ENCODE results near the gene BOC. TPM values are rescaled to one million over a fixed set of nuclear protein-coding genes. Genes with fewer than 3 reads are reported as not detected.

BOC gene
- total and polyA plus RNA-seq, 2 donors from 2014 or later: 6.1 to 22.2 TPM

GRCh38 chr3:113277941-113278598 lies 66.7 kb downstream of the BOC start:
- peaks cover 0 to 3% (median 0%) of the 10 kb centered on the region in 3 donors for H3K36me3 ChIP-seq (ENCODE audit: control insufficient read depth in 2 of 3, insufficient read depth in 3 of 3, low read length in 3 of 3)
- intact Hi-C loops (cut with DNase I): no loop called here

GRCh38 chr3:113278599-113278955 lies 67.2 kb downstream of the BOC start:
- no peaks in the 10 kb centered on the region for H3K9me3 ChIP-seq (ENCODE audit: control insufficient read depth in 2 of 3, insufficient read depth in 1 of 3, low read length in 3 of 3)
- H3K4me3 ChIP-seq (ENCODE audit: low read length in 3 of 3): no peak overlapping the region
- no peak overlapping the region for H3K27ac ChIP-seq (ENCODE audit: low read depth in 2 of 2, low read length in 2 of 2)
- H3K9ac ChIP-seq (ENCODE audit: low read length in 3 of 3): no peak overlapping the region
- H3K36me3 ChIP-seq (ENCODE audit: control insufficient read depth in 2 of 3, insufficient read depth in 3 of 3, low read length in 3 of 3): peaks cover 0 to 3% (median 0%) of the 10 kb centered on the region in 3 donors
- peaks cover 4 to 5% (median 5%) of the 10 kb centered on the region in 3 donors for H3K4me1 ChIP-seq (ENCODE audit: control insufficient read depth in 2 of 3, insufficient read depth in 2 of 3, low read depth in 1 of 3, low read length in 3 of 3)
- no peak for DNase-seq
- no peak for FAIRE-seq
- intact Hi-C loops (cut with DNase I): no loop called here
- no peaks in the 10 kb centered on the region for H3K27me3 ChIP-seq (ENCODE audit: control insufficient read depth, insufficient read depth, low read length)
- TF ChIP-seq CTCF (IDR thresholded peaks at IDR 0.05; ENCODE audit: borderline replicate concordance, extremely low read depth, insufficient read depth): no peak

More at GRCh38 chr3:113277941-113278598, 66.7 kb downstream of the BOC start:
- H3K27ac ChIP-seq (ENCODE audit: low read depth in 2 of 2, low read length in 2 of 2): no peak overlapping the region
- DNase-seq (peak in 1 of 5 donors; percentile 44), FAIRE-seq (no peak)
- H3K9me3 ChIP-seq (ENCODE audit: control insufficient read depth in 2 of 3, insufficient read depth in 1 of 3, low read length in 3 of 3): no peaks in the 10 kb centered on the region
- peaks cover 4 to 5% (median 5%) of the 10 kb centered on the region in 3 donors for H3K4me1 ChIP-seq (ENCODE audit: control insufficient read depth in 2 of 3, insufficient read depth in 2 of 3, low read depth in 1 of 3, low read length in 3 of 3)
- H3K9ac ChIP-seq (ENCODE audit: low read length in 3 of 3): no peak overlapping the region
- H3K4me3 ChIP-seq (ENCODE audit: low read length in 3 of 3): no peak overlapping the region
- TF ChIP-seq CTCF (IDR thresholded peaks at IDR 0.05; ENCODE audit: borderline replicate concordance, extremely low read depth, insufficient read depth): no peak
- no peaks in the 10 kb centered on the region for H3K27me3 ChIP-seq (ENCODE audit: control insufficient read depth, insufficient read depth, low read length)

- Histone ChIP-seq H3K9ac (ENCODE audit: low read length in 3 of 3) (no peak overlapping the region), H3K36me3 (ENCODE audit: control insufficient read depth in 2 of 3, insufficient read depth in 3 of 3, low read length in 3 of 3) (peaks cover 0 to 3% (median 0%) of the 10 kb centered on the region in 3 donors), H3K4me1 (ENCODE audit: control insufficient read depth in 2 of 3, insufficient read depth in 2 of 3, low read depth in 1 of 3, low read length in 3 of 3) (peaks cover 4 to 5% (median 5%) of the 10 kb centered on the region in 3 donors), H3K4me3 (ENCODE audit: low read length in 3 of 3) (no peak overlapping the region), H3K27ac (ENCODE audit: low read depth in 2 of 2, low read length in 2 of 2) (no peak overlapping the region), H3K27me3 (ENCODE audit: control insufficient read depth, insufficient read depth, low read length) (no peaks in the 10 kb centered on the region), H3K9me3 (ENCODE audit: control insufficient read depth in 2 of 3, insufficient read depth in 1 of 3, low read length in 3 of 3) (no peaks in the 10 kb centered on the region)
- intact Hi-C loops (cut with DNase I): loop anchor here (10.0 kb wide), 1 partner anchor 145 kb away; no protein-coding TSS in a partner anchor
- TF ChIP-seq CTCF (IDR thresholded peaks at IDR 0.05; ENCODE audit: borderline replicate concordance, extremely low read depth, insufficient read depth): no peak
- FAIRE-seq (no peak), DNase-seq (peak in 1 of 5 donors; percentile 58)
These were observed 68.3 kb downstream of the BOC start for GRCh38 chr3:113279686-113280085.

All from kidney (tissue), 14 donors.